Measurements from ENCODE around the gene SENP5. TPM values are rescaled to one million over a fixed set of nuclear protein-coding genes. Genes with fewer than 3 reads are reported as not detected.

Gene SENP5
- total and polyA plus RNA-seq, 9 of the 15 experiments (the other 6 are each of a cell fraction or from before 2014, with no cell fraction given), result 18.3 to 59.7 (median 35.8) TPM

GRCh38 chr3:196954832-196955231 is 87.1 kb downstream of the SENP5 start:
- Histone ChIP-seq H3K27ac (ENCODE audit: extremely low read depth, low read depth, low read length) (no peak overlapping the region), H3K36me3 (ENCODE audit: control insufficient read depth, insufficient read depth, low read length) (no peaks in the 10 kb centered on the region), H4K20me1 (replicated peaks; ENCODE audit: control insufficient read depth, insufficient read depth, low read length) (no peaks in the 10 kb centered on the region), H3K79me2 (ENCODE audit: control insufficient read depth, insufficient read depth, low read length) (no peaks in the 10 kb centered on the region), H3K4me2 (ENCODE audit: insufficient read depth, low read length) (no peak overlapping the region), H3K4me3 (no peak overlapping the region), H3K4me1 (replicated peaks in 1 of 2; ENCODE audit: control insufficient read depth in 2 of 2, insufficient read depth in 2 of 2, low read length in 2 of 2) (no peaks in the 10 kb centered on the region), H3K27me3 (ENCODE audit: control insufficient read depth in 2 of 2, insufficient read depth in 2 of 2, low read length in 2 of 2) (peaks cover 3 to 4% of the 10 kb centered on the region in 2 experiments; a peak in 1 of 5 replicates), H3K9me1 (ENCODE audit: control insufficient read depth, insufficient read depth, low read length) (no peaks in the 10 kb centered on the region), H3K9me3 (replicated peaks; ENCODE audit: control insufficient read depth, insufficient read depth, low read depth, low read length) (no peaks in the 10 kb centered on the region), H3K9ac (ENCODE audit: insufficient read depth in 1 of 2, low read depth in 2 of 2, low read length in 2 of 2) (no peak overlapping the region), H2AFZ (ENCODE audit: low read depth, low read length) (no peak overlapping the region)
- ChIA-PET CTCF (ENCODE audit: low intra/inter-chr PET ratio) (no interaction called here), POLR2A (interaction anchor here (1.0 to 1.3 kb wide), 3 partner anchors 8 to 13 kb away, joined by 3 to 8 read pairs (median 3); partner anchors contain the start of gene NCBP2)
- ATAC-seq (no peak), FAIRE-seq (peak; percentile 32), DNase-seq (ENCODE audit: extremely low read depth in 1 of 4, low spot score in 3 of 4) (no peak)
- WGBS (ENCODE audit: insufficient coverage, low coverage, missing lambda C conversion rate), result 23% methylated on average over 7 of the region's 7 CpGs
- in situ Hi-C loops (cut with MboI) (no loop called here), intact Hi-C loops (cut with micrococcal nuclease) (no loop called here)
- BruUV-seq (replicated peaks), result no TSS peak
- no peak for TF ChIP-seq GTF3C2 (IDR thresholded peaks at IDR 0.05; ENCODE audit: borderline replicate concordance, extremely low read depth, insufficient read length)
- TF ChIP-seq RBM25 (IDR thresholded peaks at IDR 0.05; ENCODE audit: low read depth, low read length, severe bottlenecking), result peak; percentile 5
- TF ChIP-seq, protein P1, sequence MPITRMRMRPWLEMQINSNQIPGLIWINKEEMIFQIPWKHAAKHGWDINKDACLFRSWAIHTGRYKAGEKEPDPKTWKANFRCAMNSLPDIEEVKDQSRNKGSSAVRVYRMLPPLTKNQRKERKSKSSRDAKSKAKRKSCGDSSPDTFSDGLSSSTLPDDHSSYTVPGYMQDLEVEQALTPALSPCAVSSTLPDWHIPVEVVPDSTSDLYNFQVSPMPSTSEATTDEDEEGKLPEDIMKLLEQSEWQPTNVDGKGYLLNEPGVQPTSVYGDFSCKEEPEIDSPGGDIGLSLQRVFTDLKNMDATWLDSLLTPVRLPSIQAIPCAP (CRISPR knock-in tag; IDR thresholded peaks at IDR 0.05; ENCODE audit: borderline replicate concordance), result no peak
- TF ChIP-seq HNRNPUL1 (IDR thresholded peaks at IDR 0.05; ENCODE audit: low read length), result no peak
- TF ChIP-seq BCOR (IDR thresholded peaks at IDR 0.05), result peak; percentile 21; the same call in 1 of the 2 replicates
- no peak for TF ChIP-seq SMAD2 (IDR thresholded peaks at IDR 0.05; ENCODE audit: low read depth, low read length)
- TF ChIP-seq ZNF695 (CRISPR knock-in tag; IDR thresholded peaks at IDR 0.05), result no peak
- TF ChIP-seq ZNF197 (CRISPR knock-in tag; IDR thresholded peaks at IDR 0.05; ENCODE audit: low read depth), result no peak
- TF ChIP-seq CEBPG (CRISPR knock-in tag; IDR thresholded peaks at IDR 0.05), result no peak
- TF ChIP-seq CEBPG (tag; conservative IDR thresholded peaks at IDR 0.05 in 1 of 2, IDR thresholded peaks at IDR 0.05 in 1 of 2), result no peak
- peak; percentile 95 for TF ChIP-seq ZNF121 (CRISPR knock-in tag; conservative IDR thresholded peaks at IDR 0.05)
- TF ChIP-seq FOXP1 (CRISPR knock-in tag; IDR thresholded peaks at IDR 0.05), result no peak
- TF ChIP-seq TAL1 (IDR thresholded peaks at IDR 0.05), result no peak
- TF ChIP-seq, protein P2, sequence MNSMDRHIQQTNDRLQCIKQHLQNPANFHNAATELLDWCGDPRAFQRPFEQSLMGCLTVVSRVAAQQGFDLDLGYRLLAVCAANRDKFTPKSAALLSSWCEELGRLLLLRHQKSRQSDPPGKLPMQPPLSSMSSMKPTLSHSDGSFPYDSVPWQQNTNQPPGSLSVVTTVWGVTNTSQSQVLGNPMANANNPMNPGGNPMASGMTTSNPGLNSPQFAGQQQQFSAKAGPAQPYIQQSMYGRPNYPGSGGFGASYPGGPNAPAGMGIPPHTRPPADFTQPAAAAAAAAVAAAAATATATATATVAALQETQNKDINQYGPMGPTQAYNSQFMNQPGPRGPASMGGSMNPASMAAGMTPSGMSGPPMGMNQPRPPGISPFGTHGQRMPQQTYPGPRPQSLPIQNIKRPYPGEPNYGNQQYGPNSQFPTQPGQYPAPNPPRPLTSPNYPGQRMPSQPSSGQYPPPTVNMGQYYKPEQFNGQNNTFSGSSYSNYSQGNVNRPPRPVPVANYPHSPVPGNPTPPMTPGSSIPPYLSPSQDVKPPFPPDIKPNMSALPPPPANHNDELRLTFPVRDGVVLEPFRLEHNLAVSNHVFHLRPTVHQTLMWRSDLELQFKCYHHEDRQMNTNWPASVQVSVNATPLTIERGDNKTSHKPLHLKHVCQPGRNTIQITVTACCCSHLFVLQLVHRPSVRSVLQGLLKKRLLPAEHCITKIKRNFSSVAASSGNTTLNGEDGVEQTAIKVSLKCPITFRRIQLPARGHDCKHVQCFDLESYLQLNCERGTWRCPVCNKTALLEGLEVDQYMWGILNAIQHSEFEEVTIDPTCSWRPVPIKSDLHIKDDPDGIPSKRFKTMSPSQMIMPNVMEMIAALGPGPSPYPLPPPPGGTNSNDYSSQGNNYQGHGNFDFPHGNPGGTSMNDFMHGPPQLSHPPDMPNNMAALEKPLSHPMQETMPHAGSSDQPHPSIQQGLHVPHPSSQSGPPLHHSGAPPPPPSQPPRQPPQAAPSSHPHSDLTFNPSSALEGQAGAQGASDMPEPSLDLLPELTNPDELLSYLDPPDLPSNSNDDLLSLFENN (IDR thresholded peaks at IDR 0.05; ENCODE audit: low read depth in 2 of 2, low read length in 2 of 2), result no peak
- no peak for TF ChIP-seq ZNF239 (CRISPR knock-in tag; IDR thresholded peaks at IDR 0.05)
- TF ChIP-seq TEAD2 (tag; IDR thresholded peaks at IDR 0.05), result no peak

All from K562 (cell line).